Testis (tissue), 2 donors: ENCODE measurements around the gene RAMP1.

Experiments used
- CTCF ChIP-seq, 3 experiments: fragments of 450-650 bp in 2 of 3; fragments of 200-600 bp in 1 of 3; sonication (generic) in 1 of 3; IDR thresholded peaks; one replicate each; pipeline ENCODE4 v1.5.1; 2016 to 2019; ENCODE audit warnings: antibody characterized with exemption in 3 of 3, mild to moderate bottlenecking in 2 of 3, moderate library complexity in 1 of 3
- POLR2A ChIP-seq: fragments of 450-650 bp; IDR thresholded peaks from one replicate; pipeline ENCODE4 v1.6.1; 2017; ENCODE audit warnings: antibody characterized with exemption, mild to moderate bottlenecking, moderate library complexity

GRCh38 chr2:237864444-237864931 is 5.1 kb downstream of the RAMP1 start:
- TF ChIP-seq CTCF (IDR thresholded peaks at IDR 0.05), result no peak
- no peak for TF ChIP-seq POLR2A
